T1000 (cell line): ENCODE data around the gene IL4R.
"Not testable (repeated sequence)": the region's sequence is repeated elsewhere in the genome, so short reads cannot be mapped to it uniquely, and the experiment has no call there.

Source experiments
- DNase-seq: peaks from one replicate; lab custom pipeline; 2025; ENCODE audit warnings: mixed read lengths; lab: John Stamatoyannopoulos, UW

IL4R gene

DNA sequence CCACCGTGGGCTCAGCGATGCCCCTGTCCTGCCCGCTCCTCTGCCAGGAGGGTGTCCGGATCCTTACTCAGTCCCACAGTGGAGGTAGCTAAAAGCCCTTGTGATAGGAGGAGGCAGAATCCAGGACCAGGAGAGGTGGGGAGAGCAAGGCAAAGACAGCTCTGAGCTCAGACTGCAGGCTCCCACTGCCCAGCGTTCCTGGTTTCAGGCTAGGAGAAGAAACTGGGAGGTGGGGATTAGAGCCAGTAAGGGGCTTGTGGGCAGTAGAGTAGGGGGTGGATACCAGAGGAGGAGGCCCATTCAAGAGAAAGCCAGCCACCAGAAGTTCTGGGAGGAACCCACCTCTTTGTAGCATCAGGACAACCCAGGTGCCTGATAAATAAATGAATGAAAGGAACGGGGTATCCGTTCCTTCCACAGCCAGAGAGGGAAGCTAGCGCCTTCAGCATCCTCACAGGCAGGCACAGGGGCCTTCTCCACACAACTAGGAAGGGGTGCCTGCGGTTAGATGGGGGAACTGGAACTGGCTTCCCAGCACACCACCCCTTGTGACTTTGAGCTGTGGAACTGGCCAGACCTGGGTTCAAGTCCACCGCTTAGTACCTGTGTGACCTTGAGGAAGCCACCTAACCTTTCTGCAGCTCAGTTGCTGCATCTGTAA is 90.5 kb downstream of the IL4R start:
- DNase-seq = no peak

DNA sequence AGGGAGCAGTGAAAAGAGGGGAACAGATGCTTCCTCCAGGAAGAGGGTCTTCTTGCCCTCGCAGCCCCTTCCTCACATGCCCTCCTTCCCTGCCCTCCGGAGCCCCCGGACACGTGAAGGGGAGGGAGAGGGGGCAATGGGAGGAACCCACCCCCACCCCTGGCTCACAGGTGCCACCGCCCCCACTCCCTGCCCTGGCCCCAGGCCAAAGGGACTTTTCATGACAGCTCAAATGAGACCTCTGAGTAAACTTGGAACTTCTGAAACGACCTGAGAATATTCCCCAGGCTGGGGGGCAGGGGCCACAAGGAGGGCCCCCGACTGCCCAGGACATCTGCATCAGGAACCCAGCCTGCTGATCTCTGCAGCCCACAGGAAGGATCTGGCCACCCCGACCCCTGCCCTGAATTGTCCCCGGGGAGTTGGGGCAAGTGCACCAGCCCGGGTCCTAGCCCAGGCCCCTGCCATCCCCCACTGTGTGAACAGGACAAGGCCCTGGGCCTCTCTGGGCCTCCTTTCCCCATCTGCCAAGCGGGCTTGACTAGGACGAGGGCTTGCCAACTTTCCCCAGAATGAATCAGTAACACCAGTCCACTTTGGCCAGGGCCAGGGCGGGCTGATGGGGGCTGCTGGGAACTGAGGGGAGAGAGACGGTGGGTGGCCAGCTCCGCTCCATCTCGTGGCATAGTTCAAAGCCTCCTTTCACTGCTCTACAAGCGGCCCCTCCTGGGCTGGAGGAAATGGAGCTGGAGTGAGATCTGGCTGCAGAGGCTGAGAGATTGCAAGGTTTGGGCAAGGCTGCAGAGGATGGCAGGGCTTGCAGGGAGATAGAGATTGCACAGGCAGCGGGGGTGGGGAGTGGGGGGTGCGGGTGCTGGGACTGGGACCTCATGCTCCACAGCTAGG is 92.0 kb downstream of the IL4R start:
- no peak for DNase-seq

DNA sequence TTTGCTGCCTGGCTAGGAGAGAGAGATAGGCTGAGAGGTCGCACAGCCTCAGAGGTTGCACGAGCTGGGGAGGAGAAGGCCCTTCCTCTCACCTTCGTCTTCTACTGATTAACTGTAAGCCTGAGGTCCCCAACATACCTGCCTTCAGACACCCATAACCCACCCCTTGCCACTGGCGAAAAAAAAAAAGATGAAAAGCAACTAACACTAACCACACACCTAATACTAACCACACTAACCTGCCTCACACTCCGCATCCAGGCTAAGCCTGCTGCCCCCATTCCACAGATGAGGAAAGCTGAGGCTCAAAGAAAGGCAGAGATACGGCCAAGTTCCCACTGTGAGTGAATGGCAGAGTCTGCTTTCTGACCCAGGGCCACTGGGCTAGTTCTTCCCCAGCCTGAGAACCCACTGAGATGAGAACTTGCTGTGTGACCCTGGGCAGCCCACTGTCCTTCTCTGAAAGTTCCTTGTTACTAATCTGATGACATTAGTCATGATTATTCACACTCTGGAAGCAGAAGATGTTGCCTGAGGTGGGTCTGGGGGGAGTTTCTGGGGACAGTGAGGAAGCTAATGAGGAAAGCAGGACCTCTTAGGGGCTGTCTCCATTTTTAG is 92.8 kb downstream of the IL4R start:
- no peak for DNase-seq

DNA sequence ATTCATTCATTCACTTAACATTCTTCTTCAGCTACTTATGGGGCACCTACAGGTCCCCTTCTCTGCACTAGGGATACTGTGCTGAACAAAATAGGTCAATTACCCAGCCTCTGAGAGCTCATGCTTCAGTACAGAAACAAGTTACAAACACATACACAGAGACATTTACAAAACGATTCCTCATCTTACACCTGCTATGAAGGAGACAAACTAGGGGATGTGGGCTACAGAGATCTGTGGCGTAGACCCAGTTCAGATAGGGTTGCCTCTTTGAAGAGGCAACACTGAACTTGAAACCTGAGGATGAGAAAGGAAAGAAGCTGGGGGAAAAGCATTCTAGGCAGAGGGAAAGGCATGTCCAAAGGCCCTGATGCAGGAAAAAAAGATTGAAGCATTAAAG is 93.4 kb downstream of the IL4R start:
- no peak for DNase-seq

DNA sequence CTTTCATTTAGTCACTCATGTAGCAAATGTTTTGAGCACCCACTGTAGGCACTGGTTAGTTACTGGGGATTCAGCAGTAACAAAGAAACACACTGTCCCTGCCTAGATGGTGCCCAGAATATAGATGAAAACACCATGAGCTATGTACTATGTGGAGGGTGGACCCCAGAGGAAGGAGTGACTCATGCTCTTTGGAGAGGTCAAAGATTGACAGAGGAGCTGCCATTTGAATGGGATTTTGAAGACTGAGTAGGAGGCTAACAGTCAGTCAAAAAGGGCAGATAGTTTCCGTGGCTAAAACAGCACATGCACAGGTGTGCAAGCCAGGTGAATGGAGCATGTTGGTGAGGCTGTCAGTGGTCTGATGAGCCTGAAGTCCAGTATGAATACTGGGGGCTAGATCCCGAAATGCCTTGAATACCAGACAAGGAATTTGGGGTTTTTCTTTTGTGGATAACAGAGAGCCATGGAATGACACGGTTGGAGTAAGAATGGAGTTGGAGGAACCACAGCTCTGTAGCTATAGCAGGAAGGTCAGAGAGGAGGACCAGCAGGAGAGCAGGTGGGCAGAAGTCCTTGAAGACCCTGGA is 94.3 kb downstream of the IL4R start:
- DNase-seq = no peak

DNA sequence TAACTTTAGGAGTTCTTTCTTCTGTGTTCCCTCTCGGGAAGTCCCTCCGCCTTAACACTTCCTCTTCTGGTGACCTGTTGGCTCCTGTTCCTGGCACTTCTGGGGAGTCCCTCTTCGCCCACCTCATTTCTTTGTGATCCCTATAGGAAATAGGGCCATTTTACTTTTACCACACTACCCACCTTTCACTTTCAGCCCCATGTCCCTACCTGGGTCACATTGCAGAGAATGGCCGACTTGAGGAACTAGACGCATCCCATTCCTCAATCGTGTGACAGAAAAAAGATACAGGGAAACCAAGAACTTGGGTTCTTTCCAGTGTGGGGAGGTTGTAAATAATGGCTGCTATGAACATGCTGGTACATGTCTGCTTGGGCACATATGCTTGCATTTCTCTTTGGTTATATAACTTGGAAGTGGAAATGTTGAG is 94.8 kb downstream of the IL4R start:
- DNase-seq = no peak

DNA sequence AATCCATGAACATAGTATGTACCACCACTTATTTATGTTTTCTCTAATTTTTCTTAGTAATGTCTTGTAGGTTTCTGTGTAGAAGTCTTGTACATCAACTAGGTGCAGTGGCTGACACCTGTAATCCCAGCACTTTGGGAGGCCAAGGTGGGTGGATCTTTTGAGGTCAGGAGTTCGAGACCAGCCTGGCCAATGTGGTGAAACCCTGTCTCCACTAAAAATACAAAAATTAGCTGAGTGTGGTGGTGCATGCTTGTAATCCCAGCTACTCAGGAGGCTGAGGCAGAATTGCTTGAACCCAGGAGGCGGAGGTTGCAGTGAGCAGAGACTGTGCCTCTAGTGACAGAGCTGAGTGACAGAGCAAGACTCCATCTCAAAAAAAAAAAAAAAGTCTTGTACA is 96.2 kb downstream of the IL4R start:
- DNase-seq = not testable (repeated sequence)

DNA sequence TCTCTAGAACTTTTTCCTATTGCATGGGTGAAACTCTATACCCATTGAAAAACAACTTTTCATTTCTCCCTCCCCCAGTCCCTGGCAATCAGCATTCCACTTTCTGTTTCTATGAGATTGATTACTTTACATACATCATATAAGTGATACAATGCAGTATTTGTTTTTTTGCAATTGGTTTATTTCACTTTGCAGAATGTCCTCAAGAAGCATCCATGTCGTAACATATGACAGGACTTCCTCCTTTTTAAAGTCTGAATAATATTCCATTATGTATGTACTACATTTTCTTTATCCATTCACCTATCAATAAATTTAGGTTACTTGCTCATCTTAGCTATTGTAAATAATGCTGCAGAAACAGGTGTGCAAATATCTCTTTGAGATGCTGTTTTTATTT is 97.0 kb downstream of the IL4R start:
- DNase-seq = no peak

DNA sequence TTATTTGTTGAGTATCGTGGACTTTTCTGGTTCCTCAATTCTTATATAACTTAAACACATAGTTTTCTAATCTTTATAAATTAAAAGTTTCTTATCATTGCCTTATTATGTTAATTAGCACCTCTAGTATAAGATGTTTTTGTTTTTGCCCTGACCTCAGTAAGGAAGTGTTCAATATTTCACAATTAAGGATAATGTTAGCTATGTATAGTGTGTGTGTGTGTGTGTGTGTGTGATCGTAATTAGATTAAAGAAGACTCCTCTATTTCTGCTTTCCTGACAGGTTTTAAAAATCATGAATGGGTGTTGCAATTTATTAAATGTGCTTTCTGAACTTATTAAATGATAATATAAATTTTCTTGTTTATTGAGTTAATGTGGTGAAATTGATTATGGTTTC is 100.2 kb downstream of the IL4R start:
- no peak for DNase-seq
